HG02840 (cell line): ENCODE measurements around the gene RAPGEF3.

Experiments used
- ATAC-seq: cut with Tn5 transposase; IDR thresholded peaks from one replicate; pipeline ENCODE4 v1.9.1; 2021; ENCODE audit warnings: mild to moderate bottlenecking, moderate library complexity, moderate number of reproducible peaks; ENCODE audit not compliant: unreplicated experiment, low FRiP score

Gene RAPGEF3

GRCh38 chr12:47705229-47705565 is 53.5 kb downstream of the RAPGEF3 start:
- no peak for ATAC-seq

GRCh38 chr12:47704719-47705118 is 54.0 kb downstream of the RAPGEF3 start:
- no peak for ATAC-seq

GRCh38 chr12:47700263-47700662 is 58.4 kb downstream of the RAPGEF3 start:
- ATAC-seq, result no peak

- no peak for ATAC-seq
These were observed 60.0 kb downstream of the RAPGEF3 start for GRCh38 chr12:47698631-47699030.

- no peak for ATAC-seq
These were observed 60.6 kb downstream of the RAPGEF3 start for GRCh38 chr12:47698055-47698454.

- no peak for ATAC-seq
These were observed 69.5 kb downstream of the RAPGEF3 start for GRCh38 chr12:47689215-47689614.

- ATAC-seq, result no peak
These were observed 71.0 kb downstream of the RAPGEF3 start for GRCh38 chr12:47687636-47688035.

- ATAC-seq, result no peak
These were observed 71.9 kb downstream of the RAPGEF3 start for GRCh38 chr12:47686645-47687240.
